Measurements from ENCODE around the gene SMAD3. TPM values are rescaled to one million over a fixed set of nuclear protein-coding genes. Genes with fewer than 3 reads are reported as not detected.
A peak's percentile ranks its signal among the peaks of the same experiment; 100 is the strongest.

Gene SMAD3
- total RNA-seq, 1 experiment from 2014 or later: 89.2 TPM

DNA sequence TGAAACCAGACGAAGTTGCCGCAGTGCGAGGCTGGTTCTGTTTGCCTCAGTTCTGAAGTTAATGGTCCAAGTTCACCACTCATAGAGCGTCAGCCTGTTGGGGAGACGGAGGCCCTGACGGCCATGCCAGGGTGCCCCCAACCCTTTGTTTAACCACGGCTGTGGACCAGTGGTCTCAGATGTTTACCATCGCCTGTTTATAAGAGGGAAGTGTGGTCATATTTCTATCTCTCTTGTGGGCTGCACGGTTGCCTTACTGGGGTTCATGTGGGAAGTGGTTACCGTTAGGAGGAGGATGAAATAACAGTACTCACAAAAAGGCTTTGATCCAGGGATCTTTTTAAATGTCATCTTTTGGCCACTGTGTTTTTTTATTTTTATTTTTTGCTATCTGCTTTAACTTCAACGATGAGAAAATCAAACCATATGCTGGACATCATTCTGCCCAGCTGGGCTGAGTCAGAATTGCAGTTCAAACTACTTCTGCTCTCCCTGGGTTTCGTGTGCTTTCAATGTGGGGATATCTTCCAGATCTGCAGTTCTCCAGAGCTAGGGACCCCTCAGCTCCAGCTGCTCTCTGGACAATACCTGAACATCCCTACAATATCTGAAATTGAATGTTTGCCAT is 17.8 kb downstream of the SMAD3 start:
- no peak overlapping the region for H3K4me2 ChIP-seq (ENCODE audit: low read length)
- intact Hi-C loops (cut with micrococcal nuclease): no loop called here
- H3K4me3 ChIP-seq (replicated peaks in 1 of 2; ENCODE audit: low read depth in 1 of 2, low read length in 2 of 2): no peak overlapping the region
- CTCF ChIA-PET: no interaction called here
- POLR2A ChIA-PET: interaction anchor here (1.1 kb wide), 1 partner anchor 18 kb away, joined by 3 read pairs; the partner anchor contains the start of gene SMAD3
- RAD21 ChIA-PET (ENCODE audit: low non-redundant PET in 1 of 2, low total read pairs in 2 of 2, uncharacterized antibody in 2 of 2, unreplicated experiment in 2 of 2): no interaction called here
- H3K4me1 ChIP-seq (ENCODE audit: control insufficient read depth in 1 of 2, insufficient read depth in 2 of 2, low read length in 2 of 2): peaks cover 68 to 96% of the 10 kb centered on the region in 2 experiments
- no peak overlapping the region for H3K9ac ChIP-seq (ENCODE audit: low read length)
- H4K20me1 ChIP-seq (ENCODE audit: insufficient read depth): peaks cover 4% of the 10 kb centered on the region; the same call in 1 of the 2 replicates
- peaks cover 97% of the 10 kb centered on the region for H3K79me2 ChIP-seq (ENCODE audit: insufficient read depth, low read length)
- ATAC-seq: no peak
- BruUV-seq (replicated peaks): no TSS peak
- no peaks in the 10 kb centered on the region for H3K27me3 ChIP-seq (ENCODE audit: insufficient read depth, low read length)
- no peaks in the 10 kb centered on the region for H3K9me2 ChIP-seq (ENCODE audit: insufficient read depth)
- no peaks in the 10 kb centered on the region for H3K9me3 ChIP-seq (ENCODE audit: control insufficient read depth in 1 of 2, insufficient read depth in 1 of 2, low read depth in 1 of 2, low read length in 2 of 2)
- H3K36me3 ChIP-seq (ENCODE audit: control insufficient read depth in 1 of 2, insufficient read depth in 2 of 2, low read length in 2 of 2): peaks cover 0 to 43% of the 10 kb centered on the region in 2 experiments; a peak in 2 of 4 replicates
- no peak overlapping the region for H3K27ac ChIP-seq (ENCODE audit: low read depth, low read length)
- H2AFZ ChIP-seq (ENCODE audit: low read depth, low read length, poor library complexity, severe bottlenecking): no peak overlapping the region
- DNase-seq (ENCODE audit: low read depth, low spot score): no peak
- TF ChIP-seq, protein P1, sequence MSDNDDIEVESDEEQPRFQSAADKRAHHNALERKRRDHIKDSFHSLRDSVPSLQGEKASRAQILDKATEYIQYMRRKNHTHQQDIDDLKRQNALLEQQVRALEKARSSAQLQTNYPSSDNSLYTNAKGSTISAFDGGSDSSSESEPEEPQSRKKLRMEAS (IDR thresholded peaks at IDR 0.05): no peak
- TF ChIP-seq CEBPB (IDR thresholded peaks at IDR 0.05; ENCODE audit: low read depth): no peak
- TF ChIP-seq EZH2phosphoT487 (IDR thresholded peaks at IDR 0.05; ENCODE audit: borderline replicate concordance): no peak
- no peak for TF ChIP-seq ELF1 (IDR thresholded peaks at IDR 0.05; ENCODE audit: borderline replicate concordance, low read depth)
- no peak for TF ChIP-seq RAD21 (IDR thresholded peaks at IDR 0.05; ENCODE audit: low read depth)
- no peak for TF ChIP-seq EZH2 (IDR thresholded peaks at IDR 0.05)

DNA sequence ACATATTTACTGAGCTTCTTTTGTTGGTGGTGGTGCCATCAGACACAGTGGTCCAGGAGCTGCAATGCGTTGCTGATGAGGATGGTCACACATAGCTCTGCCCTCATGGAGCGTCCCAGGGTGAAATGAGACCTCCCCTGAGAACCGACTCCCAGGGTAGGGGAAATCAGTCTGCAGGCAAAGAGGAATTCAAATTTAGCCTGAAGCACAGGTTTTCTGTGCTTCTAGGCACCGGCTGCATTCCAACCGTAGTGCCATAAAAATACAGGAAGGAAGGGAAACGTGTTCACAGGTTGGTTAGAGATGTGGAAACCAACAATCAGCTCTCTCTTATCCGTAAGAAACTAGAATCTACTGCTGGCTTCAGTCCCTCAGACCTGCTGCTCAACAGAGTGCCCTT is 19.2 kb downstream of the SMAD3 start:
- H3K36me3 ChIP-seq (ENCODE audit: control insufficient read depth in 1 of 2, insufficient read depth in 2 of 2, low read length in 2 of 2): peaks cover 0 to 36% of the 10 kb centered on the region in 2 experiments; a peak in 2 of 4 replicates
- peaks cover 4% of the 10 kb centered on the region; the same call in 1 of the 2 replicates for H4K20me1 ChIP-seq (ENCODE audit: insufficient read depth)
- no peaks in the 10 kb centered on the region for H3K9me2 ChIP-seq (ENCODE audit: insufficient read depth)
- intact Hi-C loops (cut with micrococcal nuclease): no loop called here
- ChIA-PET RAD21 (ENCODE audit: low non-redundant PET in 1 of 2, low total read pairs in 2 of 2, uncharacterized antibody in 2 of 2, unreplicated experiment in 2 of 2) (no interaction called here), POLR2A (no interaction called here), CTCF (no interaction called here)
- H3K79me2 ChIP-seq (ENCODE audit: insufficient read depth, low read length): peaks cover 97% of the 10 kb centered on the region
- H3K9me3 ChIP-seq (ENCODE audit: control insufficient read depth in 1 of 2, insufficient read depth in 1 of 2, low read depth in 1 of 2, low read length in 2 of 2): no peaks in the 10 kb centered on the region
- DNase-seq (ENCODE audit: low read depth, low spot score) (no peak), ATAC-seq (no peak)
- no peaks in the 10 kb centered on the region for H3K27me3 ChIP-seq (ENCODE audit: insufficient read depth, low read length)
- H3K4me3 ChIP-seq (replicated peaks in 1 of 2; ENCODE audit: low read depth in 1 of 2, low read length in 2 of 2): no peak overlapping the region
- H3K4me2 ChIP-seq (ENCODE audit: low read length): peak overlapping the region; percentile 15
- no peak overlapping the region for H2AFZ ChIP-seq (ENCODE audit: low read depth, low read length, poor library complexity, severe bottlenecking)
- peak overlapping the region; percentile 30; the same call in 1 of the 2 replicates for H3K9ac ChIP-seq (ENCODE audit: low read length)
- no TSS peak for BruUV-seq (replicated peaks)
- H3K27ac ChIP-seq (ENCODE audit: low read depth, low read length): no peak overlapping the region
- H3K4me1 ChIP-seq (ENCODE audit: control insufficient read depth in 1 of 2, insufficient read depth in 2 of 2, low read length in 2 of 2): peaks cover 74 to 97% of the 10 kb centered on the region in 2 experiments
- TF ChIP-seq SIN3A (IDR thresholded peaks at IDR 0.05; ENCODE audit: low read depth) (no peak), JUND (IDR thresholded peaks at IDR 0.05) (no peak), TCF7L2 (IDR thresholded peaks at IDR 0.05; ENCODE audit: borderline replicate concordance, extremely low read depth, insufficient read depth, insufficient read length) (no peak), CBX3 (IDR thresholded peaks at IDR 0.05; ENCODE audit: low read depth) (no peak), CEBPB (IDR thresholded peaks at IDR 0.05; ENCODE audit: low read depth) (no peak), SRF (IDR thresholded peaks at IDR 0.05; ENCODE audit: low read depth) (no peak), EZH2phosphoT487 (IDR thresholded peaks at IDR 0.05; ENCODE audit: borderline replicate concordance) (no peak), POLR2AphosphoS5 (IDR thresholded peaks at IDR 0.05; ENCODE audit: low read depth, low read length) (no peak), RAD21 (IDR thresholded peaks at IDR 0.05; ENCODE audit: low read depth) (no peak), FOSL1 (IDR thresholded peaks at IDR 0.05; ENCODE audit: low read depth) (no peak), ELF1 (IDR thresholded peaks at IDR 0.05; ENCODE audit: borderline replicate concordance, low read depth) (no peak)
- TF ChIP-seq, protein P2, sequence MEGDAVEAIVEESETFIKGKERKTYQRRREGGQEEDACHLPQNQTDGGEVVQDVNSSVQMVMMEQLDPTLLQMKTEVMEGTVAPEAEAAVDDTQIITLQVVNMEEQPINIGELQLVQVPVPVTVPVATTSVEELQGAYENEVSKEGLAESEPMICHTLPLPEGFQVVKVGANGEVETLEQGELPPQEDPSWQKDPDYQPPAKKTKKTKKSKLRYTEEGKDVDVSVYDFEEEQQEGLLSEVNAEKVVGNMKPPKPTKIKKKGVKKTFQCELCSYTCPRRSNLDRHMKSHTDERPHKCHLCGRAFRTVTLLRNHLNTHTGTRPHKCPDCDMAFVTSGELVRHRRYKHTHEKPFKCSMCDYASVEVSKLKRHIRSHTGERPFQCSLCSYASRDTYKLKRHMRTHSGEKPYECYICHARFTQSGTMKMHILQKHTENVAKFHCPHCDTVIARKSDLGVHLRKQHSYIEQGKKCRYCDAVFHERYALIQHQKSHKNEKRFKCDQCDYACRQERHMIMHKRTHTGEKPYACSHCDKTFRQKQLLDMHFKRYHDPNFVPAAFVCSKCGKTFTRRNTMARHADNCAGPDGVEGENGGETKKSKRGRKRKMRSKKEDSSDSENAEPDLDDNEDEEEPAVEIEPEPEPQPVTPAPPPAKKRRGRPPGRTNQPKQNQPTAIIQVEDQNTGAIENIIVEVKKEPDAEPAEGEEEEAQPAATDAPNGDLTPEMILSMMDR (IDR thresholded peaks at IDR 0.05 in 2 of 3, conservative IDR thresholded peaks at IDR 0.05 in 1 of 3; ENCODE audit: borderline replicate concordance in 1 of 3, insufficient read depth in 1 of 3, low read depth in 2 of 3, low read length in 2 of 3): no peak
- TF ChIP-seq, protein P3, sequence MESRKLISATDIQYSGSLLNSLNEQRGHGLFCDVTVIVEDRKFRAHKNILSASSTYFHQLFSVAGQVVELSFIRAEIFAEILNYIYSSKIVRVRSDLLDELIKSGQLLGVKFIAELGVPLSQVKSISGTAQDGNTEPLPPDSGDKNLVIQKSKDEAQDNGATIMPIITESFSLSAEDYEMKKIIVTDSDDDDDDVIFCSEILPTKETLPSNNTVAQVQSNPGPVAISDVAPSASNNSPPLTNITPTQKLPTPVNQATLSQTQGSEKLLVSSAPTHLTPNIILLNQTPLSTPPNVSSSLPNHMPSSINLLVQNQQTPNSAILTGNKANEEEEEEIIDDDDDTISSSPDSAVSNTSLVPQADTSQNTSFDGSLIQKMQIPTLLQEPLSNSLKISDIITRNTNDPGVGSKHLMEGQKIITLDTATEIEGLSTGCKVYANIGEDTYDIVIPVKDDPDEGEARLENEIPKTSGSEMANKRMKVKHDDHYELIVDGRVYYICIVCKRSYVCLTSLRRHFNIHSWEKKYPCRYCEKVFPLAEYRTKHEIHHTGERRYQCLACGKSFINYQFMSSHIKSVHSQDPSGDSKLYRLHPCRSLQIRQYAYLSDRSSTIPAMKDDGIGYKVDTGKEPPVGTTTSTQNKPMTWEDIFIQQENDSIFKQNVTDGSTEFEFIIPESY (IDR thresholded peaks at IDR 0.05; ENCODE audit: extremely low read depth, insufficient replicate concordance, low read length): no peak
- TF ChIP-seq, protein P1 (IDR thresholded peaks at IDR 0.05): no peak
